A549 (cell line): ENCODE data around the gene DTNB. TPM values are rescaled to one million over a fixed set of nuclear protein-coding genes. Genes with fewer than 3 reads are reported as not detected.
"Not testable (repeated sequence)": the region's sequence is repeated elsewhere in the genome, so short reads cannot be mapped to it uniquely, and the experiment has no call there.

ENCODE experiments used
- ATAC-seq, 2 experiments: fragments of 200-7000 bp in 1 of 2; fragments of >200 bp in 1 of 2; cut with Nextera tagmentation in 1 of 2; cut with Tn5 transposase in 1 of 2; 3 replicates each; pipeline versions ENCODE4 v1.8.0 to v1.9.1; 2018 to 2020; ENCODE audit warnings: mild to moderate bottlenecking in 1 of 2, moderate library complexity in 1 of 2
- CTCF ChIA-PET: fragments of 300-600 bp; sonication (Branson Sonifier 250); formaldehyde crosslinking; extraction: SDS; loops from one replicate; lab custom pipeline; 2021; ENCODE audit warnings: antibody characterized with exemption, inconsistent platforms; lab: Yijun Ruan, JAX
- POLR2A ChIA-PET: fragments of 350-600 bp; formaldehyde crosslinking; extraction: SDS; loops from one replicate; lab custom pipeline; 2021; ENCODE audit warnings: antibody characterized with exemption, inconsistent platforms; lab: Yijun Ruan, JAX
- DNase-seq, 2 experiments: peaks; one replicate each; pipeline versions ENCODE4 v3.0.0 to v3.0.0-alpha.2; 2011 to 2016; ENCODE audit warnings: low read depth in 1 of 2, low spot score in 1 of 2
- FAIRE-seq: peaks from 2 replicates; lab custom pipeline; 2011; peaks lifted over from hg19 to GRCh38; lab: Jason Lieb, UNC
- H3K27ac ChIP-seq, 2 experiments: fragments of >200 bp; sonication (Bioruptor Twin); formaldehyde crosslinking; 3 replicates each; pipeline ENCODE4 v1.5.1; 2016 to 2017
- H3K4me1 ChIP-seq: fragments of >200 bp; sonication (Bioruptor Twin); formaldehyde crosslinking; 3 replicates; pipeline ENCODE4 v1.6.1; 2016
- H3K4me2 ChIP-seq: fragments of >200 bp; sonication (Bioruptor Twin); formaldehyde crosslinking; 3 replicates; pipeline ENCODE4 v1.6.1; 2016
- H3K4me3 ChIP-seq: fragments of >200 bp; sonication (Bioruptor Twin); formaldehyde crosslinking; 3 replicates; pipeline ENCODE4 v1.5.1; 2016
- H3K9me3 ChIP-seq: fragments of >200 bp; sonication (Bioruptor Twin); formaldehyde crosslinking; 3 replicates; pipeline ENCODE4 v1.6.1; 2016
- CEBPB ChIP-seq, 2 experiments: fragments of >200 bp in 1 of 2; sonication (Bioruptor Twin) in 1 of 2; formaldehyde crosslinking in 1 of 2; IDR thresholded peaks; 2 replicates each; pipeline ENCODE4 v1.6.1; 2012 to 2016
- CHD4 ChIP-seq: fragments of 200-600 bp; sonication (generic); IDR thresholded peaks from 2 replicates; pipeline ENCODE4 v1.6.1; 2016; ENCODE audit warnings: antibody characterized with exemption, mild to moderate bottlenecking, borderline replicate concordance
- FOXS1 ChIP-seq: fragments of 250-450 bp; sonication (Bioruptor Pico); IDR thresholded peaks from 2 replicates; pipeline ENCODE4 v1.5.0; 2020; ENCODE audit warnings: mild to moderate bottlenecking, moderate library complexity
- JUNB ChIP-seq: fragments of >200 bp; sonication (Bioruptor Twin); formaldehyde crosslinking; IDR thresholded peaks from 2 replicates; pipeline ENCODE4 v1.6.1; 2016
- MAFK ChIP-seq: fragments of 450-650 bp; IDR thresholded peaks from 2 replicates; pipeline ENCODE4 v1.6.1; 2014; ENCODE audit not compliant: partially characterized antibody
- MYC ChIP-seq: IDR thresholded peaks from 2 replicates; pipeline ENCODE4 v1.6.1; 2012; ENCODE audit warnings: mild to moderate bottlenecking, inconsistent platforms, low read length, improper control_type of control experiment, borderline replicate concordance
- PHF8 ChIP-seq: fragments of 200-600 bp; sonication (generic); IDR thresholded peaks from 2 replicates; pipeline ENCODE4 v1.6.1; 2016; ENCODE audit warnings: low read depth, mild to moderate bottlenecking, antibody characterized with exemption, moderate library complexity, borderline replicate concordance
- RAD21 ChIP-seq, 2 experiments: fragments of >200 bp in 1 of 2; sonication (Bioruptor Twin) in 1 of 2; formaldehyde crosslinking in 1 of 2; IDR thresholded peaks in 1 of 2; conservative IDR thresholded peaks in 1 of 2; 2 replicates in 1 of 2; 3 replicates in 1 of 2; pipeline ENCODE4 v1.6.1; 2012 to 2018; ENCODE audit warnings: inconsistent platforms in 1 of 2
- ZC3H11A ChIP-seq: fragments of 450-650 bp; IDR thresholded peaks from 2 replicates; pipeline ENCODE4 v1.6.1; 2014; ENCODE audit warnings: antibody characterized with exemption, mild to moderate bottlenecking
- ZFP36 ChIP-seq: fragments of 450-650 bp; IDR thresholded peaks from 2 replicates; pipeline ENCODE4 v1.6.1; 2014; ENCODE audit warnings: borderline replicate concordance; ENCODE audit not compliant: partially characterized antibody
- WGBS: methylation state at CpG from one replicate; pipeline ENCODE4 v1.1.6; 2017; ENCODE audit errors: missing lambda C conversion rate; 5-methylcytosine and 5-hydroxymethylcytosine counted together
- polyA plus RNA-seq, 4 experiments: library from polyadenylated mRNA; depleted of rRNA in 3 of 4; stranded (reverse); fragments of >200 nt; fragmentation: RNase III in 1 of 4; extraction: RNeasy Plus Mini Kit Qiagen cat#74134 plus additional on column Dnase treatment in 1 of 4; gene quantifications; 2 replicates in 3 of 4; 3 replicates in 1 of 4; pipeline ENCODE4 v1.2.3, GENCODE V29; 2011 to 2017
- TF ChIP-seq, protein P1 (sequence below): fragments of 250-450 bp; sonication (Bioruptor Pico); IDR thresholded peaks from 2 replicates; pipeline ENCODE4 v1.5.0; 2021; ENCODE audit warnings: mild to moderate bottlenecking, moderate library complexity, borderline replicate concordance
- TF ChIP-seq, protein P2 (sequence below): IDR thresholded peaks from 2 replicates; pipeline ENCODE4 v1.6.1; 2012
- TF ChIP-seq, protein P3 (sequence below): fragments of >200 bp; sonication (Bioruptor Twin); formaldehyde crosslinking; IDR thresholded peaks from 3 replicates; pipeline ENCODE4 v1.5.1; 2016

The DTNB gene
- polyA plus RNA-seq, 2 of the 4 experiments (the other 2 are of a cell fraction) = 11.2 to 32.6 TPM

DNA sequence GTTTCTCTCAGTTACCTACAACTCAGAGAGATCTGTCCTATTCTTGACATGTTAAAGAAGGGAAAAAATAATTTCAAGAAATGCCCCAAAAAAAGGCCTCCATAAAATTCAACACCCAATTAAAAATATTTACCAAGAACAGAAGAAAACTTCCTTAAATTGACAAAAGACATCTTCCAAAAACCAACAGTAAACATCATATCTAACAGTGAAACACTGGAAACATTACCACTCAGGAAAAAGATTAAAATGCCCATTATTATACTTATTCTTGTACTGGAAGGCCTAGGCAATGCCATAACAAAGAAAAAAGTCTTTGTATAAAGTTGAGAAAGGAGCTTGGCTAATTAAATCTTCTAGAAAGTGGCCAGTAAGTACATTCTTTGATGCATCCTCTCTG, 7.2 kb downstream of the DTNB start:
- Histone ChIP-seq H3K9me3 (no peaks in the 10 kb centered on the region), H3K4me2 (no peak overlapping the region), H3K4me1 (peaks cover 13% of the 10 kb centered on the region), H3K27ac (no peak overlapping the region), H3K4me3 (no peak overlapping the region)
- no peak for FAIRE-seq
- CTCF ChIA-PET = interaction anchor here (0.6 to 16.0 kb wide), 15 partner anchors 12 to 357 kb away, joined by 3 to 414 read pairs (median 17); no protein-coding TSS in a partner anchor
- no peak for ATAC-seq
- POLR2A ChIA-PET = interaction anchor here (0.7 kb wide), 1 partner anchor 422 kb away, joined by 3 read pairs; no protein-coding TSS in a partner anchor
- TF ChIP-seq, protein P1, sequence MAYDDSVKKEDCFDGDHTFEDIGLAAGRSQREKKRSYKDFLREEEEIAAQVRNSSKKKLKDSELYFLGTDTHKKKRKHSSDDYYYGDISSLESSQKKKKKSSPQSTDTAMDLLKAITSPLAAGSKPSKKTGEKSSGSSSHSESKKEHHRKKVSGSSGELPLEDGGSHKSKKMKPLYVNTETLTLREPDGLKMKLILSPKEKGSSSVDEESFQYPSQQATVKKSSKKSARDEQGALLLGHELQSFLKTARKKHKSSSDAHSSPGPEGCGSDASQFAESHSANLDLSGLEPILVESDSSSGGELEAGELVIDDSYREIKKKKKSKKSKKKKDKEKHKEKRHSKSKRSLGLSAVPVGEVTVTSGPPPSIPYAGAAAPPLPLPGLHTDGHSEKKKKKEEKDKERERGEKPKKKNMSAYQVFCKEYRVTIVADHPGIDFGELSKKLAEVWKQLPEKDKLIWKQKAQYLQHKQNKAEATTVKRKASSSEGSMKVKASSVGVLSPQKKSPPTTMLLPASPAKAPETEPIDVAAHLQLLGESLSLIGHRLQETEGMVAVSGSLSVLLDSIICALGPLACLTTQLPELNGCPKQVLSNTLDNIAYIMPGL (CRISPR knock-in tag) = no peak
- TF ChIP-seq MAFK = no peak
- TF ChIP-seq RAD21 (conservative IDR thresholded peaks at IDR 0.05 in 1 of 2, IDR thresholded peaks at IDR 0.05 in 1 of 2) = no peak
- no peak for TF ChIP-seq FOXS1 (CRISPR knock-in tag)
- TF ChIP-seq JUNB = no peak
- DNase-seq = no peak

DNA sequence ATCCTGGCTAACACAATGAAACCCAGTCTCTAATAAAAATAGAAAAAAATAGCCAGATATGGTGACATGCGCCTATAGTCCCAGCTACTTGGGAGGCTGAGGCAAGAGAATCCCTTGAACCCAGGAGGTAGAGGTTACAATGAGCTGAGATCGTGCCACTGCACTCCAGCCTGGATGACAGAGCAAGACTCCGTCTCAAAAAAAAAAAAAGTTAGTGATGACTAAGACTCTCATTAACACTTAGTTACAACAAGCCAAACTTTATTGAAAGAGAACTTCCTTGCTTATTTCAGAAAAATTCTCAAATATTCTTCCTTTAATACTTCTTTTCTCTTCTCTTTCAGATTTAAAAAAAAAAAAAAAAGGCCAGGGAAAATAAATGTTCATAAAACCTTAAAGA, 7.9 kb downstream of the DTNB start:
- H3K4me2 ChIP-seq, FAIRE-seq, H3K27ac ChIP-seq, ATAC-seq, DNase-seq, H3K4me3 ChIP-seq, H3K9me3 ChIP-seq: not testable (repeated sequence)
- H3K4me1 ChIP-seq = peaks cover 13% of the 10 kb centered on the region
- CTCF ChIA-PET = interaction anchor here (0.6 to 16.0 kb wide), 53 partner anchors 8 to 686 kb away, joined by 3 to 414 read pairs (median 7); partner anchors contain the start of gene DTNB
- POLR2A ChIA-PET = interaction anchor here (0.7 to 1.2 kb wide), 3 partner anchors 8 to 421 kb away, joined by 3 to 9 read pairs (median 5); partner anchors contain the start of gene DTNB
- WGBS = 66% methylated on average over 3 of the region's 3 CpGs

DNA sequence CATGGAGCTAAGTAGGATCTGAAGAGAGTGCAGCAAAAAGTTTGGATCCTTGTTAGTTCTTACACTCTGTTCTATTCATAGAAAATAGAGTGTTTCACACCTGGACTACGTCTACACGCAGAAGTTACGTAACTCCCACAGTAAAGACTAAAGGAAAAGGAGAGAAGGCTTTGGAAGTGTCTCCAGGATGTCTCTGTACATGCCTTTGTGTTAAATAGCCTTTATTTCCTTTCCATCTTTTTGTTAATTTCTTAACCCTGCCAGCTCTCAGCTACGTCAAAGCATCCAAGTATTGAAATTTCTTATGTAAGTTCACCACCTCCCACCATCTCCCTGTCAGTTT, 8.4 kb downstream of the DTNB start:
- peak overlapping the region; percentile 49 for H3K4me2 ChIP-seq

More for the DNA sequence above, 8.4 kb downstream of the DTNB start:
- no peaks in the 10 kb centered on the region for H3K9me3 ChIP-seq
- DNase-seq = no peak
- ChIA-PET CTCF (interaction anchor here (0.6 to 16.0 kb wide), 57 partner anchors 9 to 686 kb away, joined by 3 to 414 read pairs (median 7); partner anchors contain the start of gene DTNB), POLR2A (interaction anchor here (1.1 to 1.2 kb wide), 2 partner anchors 9 to 58 kb away, joined by 5 to 9 read pairs; partner anchors contain the start of gene DTNB)
- TF ChIP-seq MYC (0 out of 2 replicates have a peak, but pooled peaks have one; percentile 40), CHD4 (no peak), RAD21 (conservative IDR thresholded peaks at IDR 0.05 in 1 of 2, IDR thresholded peaks at IDR 0.05 in 1 of 2) (no peak), CEBPB (IDR thresholded peaks at IDR 0.05) (peak in 1 of 2 experiments; percentile 59; a peak in 2 of 4 replicates), ZFP36 (no peak), ZC3H11A (no peak), PHF8 (no peak)
- TF ChIP-seq, protein P2, sequence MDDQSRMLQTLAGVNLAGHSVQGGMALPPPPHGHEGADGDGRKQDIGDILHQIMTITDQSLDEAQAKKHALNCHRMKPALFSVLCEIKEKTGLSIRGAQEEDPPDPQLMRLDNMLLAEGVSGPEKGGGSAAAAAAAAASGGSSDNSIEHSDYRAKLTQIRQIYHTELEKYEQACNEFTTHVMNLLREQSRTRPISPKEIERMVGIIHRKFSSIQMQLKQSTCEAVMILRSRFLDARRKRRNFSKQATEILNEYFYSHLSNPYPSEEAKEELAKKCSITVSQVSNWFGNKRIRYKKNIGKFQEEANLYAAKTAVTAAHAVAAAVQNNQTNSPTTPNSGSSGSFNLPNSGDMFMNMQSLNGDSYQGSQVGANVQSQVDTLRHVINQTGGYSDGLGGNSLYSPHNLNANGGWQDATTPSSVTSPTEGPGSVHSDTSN = no peak
- TF ChIP-seq, protein P3, sequence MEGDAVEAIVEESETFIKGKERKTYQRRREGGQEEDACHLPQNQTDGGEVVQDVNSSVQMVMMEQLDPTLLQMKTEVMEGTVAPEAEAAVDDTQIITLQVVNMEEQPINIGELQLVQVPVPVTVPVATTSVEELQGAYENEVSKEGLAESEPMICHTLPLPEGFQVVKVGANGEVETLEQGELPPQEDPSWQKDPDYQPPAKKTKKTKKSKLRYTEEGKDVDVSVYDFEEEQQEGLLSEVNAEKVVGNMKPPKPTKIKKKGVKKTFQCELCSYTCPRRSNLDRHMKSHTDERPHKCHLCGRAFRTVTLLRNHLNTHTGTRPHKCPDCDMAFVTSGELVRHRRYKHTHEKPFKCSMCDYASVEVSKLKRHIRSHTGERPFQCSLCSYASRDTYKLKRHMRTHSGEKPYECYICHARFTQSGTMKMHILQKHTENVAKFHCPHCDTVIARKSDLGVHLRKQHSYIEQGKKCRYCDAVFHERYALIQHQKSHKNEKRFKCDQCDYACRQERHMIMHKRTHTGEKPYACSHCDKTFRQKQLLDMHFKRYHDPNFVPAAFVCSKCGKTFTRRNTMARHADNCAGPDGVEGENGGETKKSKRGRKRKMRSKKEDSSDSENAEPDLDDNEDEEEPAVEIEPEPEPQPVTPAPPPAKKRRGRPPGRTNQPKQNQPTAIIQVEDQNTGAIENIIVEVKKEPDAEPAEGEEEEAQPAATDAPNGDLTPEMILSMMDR = peak; percentile 1; the same call in 1 of the 3 replicates
- TF ChIP-seq, all 56 proteins: peak for 3
- 46% methylated on average over 4 of the region's 4 CpGs for WGBS
- Histone ChIP-seq H3K4me3 (no peak overlapping the region), H3K4me1 (peaks cover 13% of the 10 kb centered on the region), H3K27ac (no peak overlapping the region; a peak in 1 of 6 replicates)
- FAIRE-seq (no peak), ATAC-seq (peak; percentile 51 to 74; a peak in 4 of 6 replicates)
